ENCODE results near the gene TAPT1.
"Not testable (repeated sequence)": the region's sequence is repeated elsewhere in the genome, so short reads cannot be mapped to it uniquely, and the experiment has no call there.

Gene TAPT1

GRCh38 chr4:16168144-16168543, 58.1 kb downstream of the TAPT1 start:
- no peak for DNase-seq

GRCh38 chr4:16165931-16166330, 60.3 kb downstream of the TAPT1 start:
- no peak for DNase-seq

GRCh38 chr4:16162891-16163290, 63.4 kb downstream of the TAPT1 start:
- DNase-seq = no peak

GRCh38 chr4:16161851-16162408, 64.3 kb downstream of the TAPT1 start:
- no peak for DNase-seq

- no peak for DNase-seq
These were observed 65.8 kb downstream of the TAPT1 start for GRCh38 chr4:16160457-16160856.

GRCh38 chr4:16159286-16159685, 67.0 kb downstream of the TAPT1 start:
- no peak for DNase-seq

DNA sequence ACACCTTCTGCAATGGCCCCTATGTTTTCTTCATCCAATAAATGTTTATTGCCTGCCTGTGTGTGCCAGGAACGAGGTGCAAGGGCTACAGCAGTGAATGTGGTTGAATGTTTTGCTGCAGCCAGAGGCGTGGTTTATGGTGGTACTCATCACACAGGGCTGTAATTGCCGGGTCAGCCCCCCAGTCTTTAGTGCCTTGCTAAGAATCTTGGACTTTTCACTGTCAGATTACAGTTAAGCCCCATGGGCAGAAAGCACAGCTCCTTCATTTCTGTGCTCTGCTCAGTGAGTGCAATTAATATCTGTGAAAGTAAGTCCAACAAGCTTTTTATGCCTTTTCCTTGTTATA, 67.8 kb downstream of the TAPT1 start:
- no peak for DNase-seq

DNA sequence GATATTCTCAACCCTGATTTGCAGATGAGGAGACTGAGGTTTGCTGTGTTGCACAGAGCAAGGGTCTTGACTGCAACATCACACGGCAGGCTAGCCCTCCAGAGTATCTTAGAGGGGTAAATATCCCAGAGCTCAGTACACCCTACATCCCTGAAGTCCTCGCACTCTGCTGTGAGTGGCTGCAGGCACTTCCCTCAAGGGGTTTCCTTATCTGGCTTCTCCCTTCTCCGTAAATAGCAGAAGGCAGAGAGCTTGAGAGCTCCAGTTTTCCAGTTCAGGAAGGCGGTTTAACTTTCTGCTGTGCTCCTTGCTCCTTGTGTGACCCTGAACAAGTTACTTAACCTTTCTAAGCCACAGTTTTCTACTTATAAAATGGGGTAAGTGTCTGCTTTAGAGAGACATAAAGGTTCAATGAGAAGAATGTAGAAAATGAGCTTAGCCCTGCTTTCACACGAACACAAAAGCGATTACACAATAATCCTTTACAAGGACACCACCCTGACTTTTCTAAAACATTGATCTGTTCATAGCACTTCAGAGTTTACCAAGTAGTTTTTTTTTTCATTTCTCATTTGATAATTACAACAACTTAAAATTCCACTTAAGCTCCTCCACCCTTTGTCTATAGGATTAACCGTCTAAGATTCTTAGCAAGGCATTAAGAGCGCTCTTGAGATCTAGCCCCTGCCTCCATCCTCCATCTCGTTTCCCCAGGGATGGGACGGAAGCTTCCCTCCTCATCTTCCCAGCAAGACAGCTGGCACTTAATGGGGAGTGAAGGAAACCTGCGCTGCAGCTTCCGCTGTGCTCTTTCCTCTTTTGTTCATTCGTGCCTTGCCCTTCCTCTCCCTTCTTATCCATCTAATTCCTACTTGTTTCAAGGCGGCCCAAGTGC, 68.4 kb downstream of the TAPT1 start:
- no peak for DNase-seq

DNA sequence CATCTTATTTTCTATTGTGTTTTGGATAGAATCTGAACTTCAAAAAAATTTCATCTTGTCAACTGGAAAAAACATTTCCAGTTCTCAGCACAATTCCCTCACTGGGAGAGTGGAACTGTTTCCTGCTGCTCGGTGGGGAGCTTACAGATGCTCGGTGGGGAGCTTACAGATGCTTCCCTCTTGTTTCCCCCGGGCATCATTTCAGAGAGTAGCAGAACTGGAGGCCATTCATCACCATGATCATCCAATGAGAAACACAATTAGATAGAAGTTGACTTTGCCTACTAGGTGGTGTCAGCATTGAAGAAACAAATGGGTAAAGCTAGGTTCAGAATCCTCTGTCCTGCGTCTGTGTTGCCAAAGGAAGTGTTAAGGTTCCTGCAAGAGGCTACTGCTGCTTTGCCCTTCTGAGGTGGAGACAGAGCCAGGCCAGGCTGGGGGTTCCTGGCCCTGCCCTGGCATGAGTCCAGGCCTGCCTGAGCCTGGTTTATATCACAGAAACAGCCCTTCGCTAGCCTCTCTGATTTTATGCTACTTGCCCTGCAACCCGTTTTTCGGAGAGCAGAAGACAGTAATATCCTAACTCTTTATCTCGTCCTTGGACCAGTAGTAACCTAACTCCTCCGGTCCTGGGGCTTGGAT, 70.6 kb downstream of the TAPT1 start:
- no peak for DNase-seq

DNA sequence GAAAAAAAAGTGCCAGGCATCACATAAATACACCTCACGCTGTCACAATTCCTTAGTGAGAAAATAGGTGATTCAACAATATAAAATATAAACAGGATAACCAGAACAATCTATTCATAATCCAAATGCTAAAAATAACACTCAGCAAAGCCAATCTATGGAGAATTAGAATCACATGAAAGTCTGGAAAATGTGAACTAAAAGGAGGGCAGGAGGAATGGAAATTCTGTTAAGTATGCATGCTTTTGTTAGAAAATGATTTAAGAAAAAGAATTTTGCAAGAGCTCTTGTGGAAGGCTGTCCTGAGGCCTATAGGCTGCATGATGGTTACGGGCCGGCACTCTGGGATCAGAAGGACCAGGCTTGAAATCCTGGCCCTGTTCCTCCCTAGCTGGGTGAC, 71.8 kb downstream of the TAPT1 start:
- DNase-seq = no peak

- DNase-seq = no peak
These were observed 75.6 kb downstream of the TAPT1 start for GRCh38 chr4:16150716-16151115.

GRCh38 chr4:16144913-16145312, 81.4 kb downstream of the TAPT1 start:
- DNase-seq = not testable (repeated sequence)

DNA sequence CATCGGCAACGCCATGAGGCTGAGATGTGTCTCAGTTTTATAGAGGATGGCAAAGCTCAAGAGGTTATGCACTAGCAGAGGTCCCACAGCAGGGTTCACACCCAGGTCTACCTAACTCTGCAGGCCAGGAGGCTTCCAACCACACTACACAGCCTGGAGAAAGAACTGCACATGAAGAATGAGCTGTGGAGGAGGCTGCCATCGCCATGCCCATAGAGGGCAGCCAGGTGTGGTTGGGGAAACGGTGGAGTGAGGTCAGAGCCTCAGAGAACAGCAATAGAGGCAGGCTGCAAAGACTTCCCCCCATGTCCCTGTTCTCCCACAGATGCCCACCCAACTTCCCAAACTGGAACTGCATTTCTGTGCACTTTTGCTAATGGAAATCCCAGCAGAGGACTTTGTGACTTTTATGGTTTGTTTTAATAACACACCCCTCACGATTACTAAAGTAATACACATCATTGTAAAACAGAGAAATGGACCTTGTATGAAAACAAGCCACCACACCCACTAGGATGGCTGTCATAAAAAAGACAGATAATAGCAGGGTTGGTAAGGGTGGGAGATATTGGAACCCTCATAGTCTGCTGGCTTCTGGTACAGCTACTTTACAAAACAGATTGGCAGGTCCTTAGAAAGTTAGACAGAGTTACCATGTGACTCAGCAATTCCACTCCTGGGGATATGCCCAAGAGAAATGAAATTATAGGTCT, 83.5 kb downstream of the TAPT1 start:
- DNase-seq = no peak

DNA sequence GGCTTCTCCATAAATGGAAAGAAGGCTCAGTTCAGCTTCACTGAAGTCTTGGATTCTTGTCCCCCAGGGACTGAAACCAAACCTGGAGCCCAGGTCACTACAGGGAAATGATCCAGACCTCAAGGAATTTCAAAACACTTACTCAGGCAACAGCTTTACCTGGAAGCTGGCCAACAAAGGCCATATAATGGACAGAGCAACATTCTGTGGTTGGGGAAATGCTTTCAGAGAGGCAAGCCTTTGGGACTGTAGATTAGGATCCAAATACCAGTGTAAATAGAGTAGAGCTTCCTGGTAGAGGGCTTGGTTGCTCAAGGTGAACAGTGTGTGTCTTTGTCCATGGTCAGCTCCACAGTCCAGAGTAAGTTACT, 85.4 kb downstream of the TAPT1 start:
- no peak for DNase-seq

DNA sequence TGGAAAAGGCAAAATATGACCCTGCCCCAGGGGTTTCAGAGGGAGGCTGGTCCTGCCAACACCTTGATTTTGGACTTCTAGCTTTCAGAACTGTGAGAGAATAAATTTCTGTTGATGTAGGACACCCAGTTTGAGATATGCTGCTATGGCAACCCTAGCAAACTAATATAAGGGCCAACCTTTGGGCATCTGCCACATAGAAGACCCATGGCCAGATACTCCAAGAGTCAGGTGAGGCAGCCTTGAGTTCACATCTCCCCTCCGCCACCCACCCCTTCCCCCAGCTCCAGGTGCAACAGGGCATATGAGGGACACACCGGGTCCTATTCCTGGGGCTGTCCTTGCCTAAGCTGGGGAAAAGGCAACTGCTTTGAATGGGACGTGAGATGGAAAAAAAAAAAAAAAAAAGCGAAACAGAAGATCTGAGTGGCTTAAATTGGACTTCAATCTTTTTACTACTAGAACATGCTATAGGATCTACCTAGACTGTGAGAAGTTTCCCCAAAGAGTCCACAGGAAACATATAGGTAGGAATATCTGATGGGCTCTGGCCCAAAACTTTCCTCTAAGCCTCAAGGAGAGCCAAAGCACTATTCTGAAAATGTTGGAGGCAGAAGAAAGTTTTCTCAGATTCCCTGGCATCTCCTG, 85.9 kb downstream of the TAPT1 start:
- DNase-seq = no peak

DNA sequence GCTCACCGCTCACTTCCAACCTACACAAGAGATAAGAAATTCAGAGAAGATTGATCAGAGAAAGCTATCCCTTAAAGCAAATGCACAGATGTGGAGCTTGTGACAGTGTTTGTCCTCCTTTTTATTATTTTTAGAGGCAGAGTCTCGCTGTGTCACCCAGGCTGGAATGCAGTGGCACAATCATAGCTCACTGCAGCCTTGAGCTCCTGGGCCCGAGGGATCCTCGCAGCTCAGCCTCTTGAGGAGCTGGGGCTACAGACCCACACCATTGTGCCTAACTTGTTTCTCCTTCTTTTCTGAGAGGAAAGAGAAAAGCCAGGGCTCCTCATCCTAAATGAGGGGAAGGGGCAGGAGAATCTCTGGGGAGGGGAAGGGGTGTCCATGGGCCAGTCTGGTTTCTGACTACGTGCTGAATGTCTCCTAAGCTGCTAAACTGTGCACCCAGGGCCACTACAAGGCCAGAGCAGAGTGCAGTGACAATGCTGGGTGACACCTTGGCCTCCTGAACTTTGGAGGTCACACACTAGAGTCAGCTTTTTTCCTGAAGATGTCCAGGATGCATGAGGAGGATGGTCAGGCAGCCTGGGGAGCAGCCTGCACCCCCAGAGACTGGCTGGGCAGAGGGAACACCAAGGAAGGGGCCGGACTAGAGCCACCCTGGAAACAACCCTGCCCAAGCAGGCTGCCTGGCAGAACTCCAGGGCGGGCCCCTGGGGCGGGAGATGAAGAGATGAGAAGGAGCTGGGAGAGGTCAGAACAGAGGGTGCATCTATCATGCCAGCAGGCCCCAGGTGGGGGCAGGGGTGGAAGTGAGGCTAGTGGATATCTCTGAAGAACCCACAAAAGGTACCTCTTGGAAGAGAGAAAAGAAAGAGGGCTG, 87.0 kb downstream of the TAPT1 start:
- DNase-seq = no peak

GRCh38 chr4:16136827-16137226, 89.4 kb downstream of the TAPT1 start:
- DNase-seq = no peak

DNA sequence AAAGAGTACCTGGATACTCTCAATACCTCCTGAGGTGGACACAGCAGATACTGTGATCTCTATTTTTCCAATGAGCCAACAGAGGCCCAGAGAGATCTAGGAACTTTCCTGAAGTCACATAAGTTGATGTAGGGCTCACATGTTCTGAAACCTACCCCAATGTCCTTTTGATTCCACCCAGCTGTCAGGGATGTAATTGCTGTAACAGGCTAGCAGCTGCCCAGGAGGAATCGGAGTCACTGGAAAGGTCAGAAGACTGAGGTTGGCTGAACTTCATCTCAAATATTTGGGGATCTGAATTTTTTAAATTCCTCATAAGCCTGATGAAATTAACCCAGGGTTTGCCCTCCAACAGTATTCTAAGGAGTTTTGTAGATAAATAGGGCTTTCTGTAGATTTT, 90.0 kb downstream of the TAPT1 start:
- no peak for DNase-seq

GRCh38 chr4:16133406-16133805, 92.9 kb downstream of the TAPT1 start:
- no peak for DNase-seq

DNA sequence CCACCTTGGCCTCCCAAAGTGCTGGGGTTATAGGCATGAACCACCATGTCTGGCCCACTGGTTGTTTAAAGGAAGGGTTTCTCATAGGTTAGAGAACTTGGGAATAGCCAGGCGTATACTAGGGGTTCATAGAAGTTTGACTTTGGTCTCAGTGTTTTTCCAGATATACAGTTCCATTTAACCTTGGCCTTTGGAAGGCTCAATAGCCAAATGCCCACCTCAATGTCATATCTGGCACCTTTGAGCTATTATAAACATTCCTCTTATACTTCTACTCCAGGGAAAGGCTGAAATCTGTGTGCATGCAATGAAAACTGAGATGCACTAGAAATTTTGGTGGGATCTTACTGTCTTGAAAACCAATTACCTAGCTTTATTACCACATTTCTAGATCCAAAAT, 95.0 kb downstream of the TAPT1 start:
- no peak for DNase-seq

DNA sequence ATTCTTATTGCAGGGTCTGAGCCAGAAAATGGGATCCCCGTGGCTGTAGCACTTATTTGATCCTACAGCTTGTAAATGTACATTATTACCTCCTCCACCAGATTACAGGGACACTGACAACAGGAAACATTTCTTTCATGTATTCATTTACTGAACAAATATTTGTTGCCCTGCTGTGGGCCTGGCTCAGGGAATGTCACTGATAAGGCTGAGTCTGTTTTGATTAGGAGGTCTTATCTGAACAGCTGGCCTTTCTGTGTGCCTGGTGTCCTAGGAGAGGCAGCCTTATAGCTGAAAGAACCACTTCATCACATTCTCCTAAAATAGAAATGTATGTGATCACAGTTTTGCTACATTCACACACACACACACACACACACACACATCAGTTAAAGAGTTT, 96.9 kb downstream of the TAPT1 start:
- DNase-seq = no peak

- no peak for DNase-seq
These were observed 99.6 kb downstream of the TAPT1 start for GRCh38 chr4:16126714-16127113.

All from bone marrow (tissue), 2 donors.